Stimulated activated naive CD8-positive, alpha-beta T cell treated with anti-CD3 and anti-CD28 coated beads, Interleukin-15, Interleukin-2, amounts not matched to agents 100 U/mL and 50 U/mL, for 24 hours (primary cell): ENCODE data around the gene LCNL1.
"Not testable (repeated sequence)": the region's sequence is repeated elsewhere in the genome, so short reads cannot be mapped to it uniquely, and the experiment has no call there.

Experiments
- ATAC-seq: fragments of 150-1000 bp; cut with Tn5 transposase; one replicate; pipeline ENCODE4 v1.10.0; 2021
- DNase-seq: peaks from one replicate; pipeline ENCODE4 v3.0.0; 2021

The LCNL1 gene

GRCh38 chr9:137027369-137028262 lies 44.8 kb downstream of the LCNL1 start, which contains the start of gene ABCA2:
ABCA2 (minus strand) TSS chr9:137028237; CDS start chr9:137028140, 97 bp downstream.
- no peak for DNase-seq

GRCh38 chr9:137028263-137029057 lies 45.7 kb downstream of the LCNL1 start:
- DNase-seq (peak; percentile 76), ATAC-seq (peak; percentile 35)

More at GRCh38 chr9:137027369-137028262, 44.8 kb downstream of the LCNL1 start, which contains the start of gene ABCA2:
- ATAC-seq = no peak

GRCh38 chr9:137029058-137029936 lies 46.5 kb downstream of the LCNL1 start:
- DNase-seq (peak; percentile 90), ATAC-seq (peak; percentile 53)

- DNase-seq = no peak
These were observed 47.2 kb downstream of the LCNL1 start for GRCh38 chr9:137030006-137030405.

DNA sequence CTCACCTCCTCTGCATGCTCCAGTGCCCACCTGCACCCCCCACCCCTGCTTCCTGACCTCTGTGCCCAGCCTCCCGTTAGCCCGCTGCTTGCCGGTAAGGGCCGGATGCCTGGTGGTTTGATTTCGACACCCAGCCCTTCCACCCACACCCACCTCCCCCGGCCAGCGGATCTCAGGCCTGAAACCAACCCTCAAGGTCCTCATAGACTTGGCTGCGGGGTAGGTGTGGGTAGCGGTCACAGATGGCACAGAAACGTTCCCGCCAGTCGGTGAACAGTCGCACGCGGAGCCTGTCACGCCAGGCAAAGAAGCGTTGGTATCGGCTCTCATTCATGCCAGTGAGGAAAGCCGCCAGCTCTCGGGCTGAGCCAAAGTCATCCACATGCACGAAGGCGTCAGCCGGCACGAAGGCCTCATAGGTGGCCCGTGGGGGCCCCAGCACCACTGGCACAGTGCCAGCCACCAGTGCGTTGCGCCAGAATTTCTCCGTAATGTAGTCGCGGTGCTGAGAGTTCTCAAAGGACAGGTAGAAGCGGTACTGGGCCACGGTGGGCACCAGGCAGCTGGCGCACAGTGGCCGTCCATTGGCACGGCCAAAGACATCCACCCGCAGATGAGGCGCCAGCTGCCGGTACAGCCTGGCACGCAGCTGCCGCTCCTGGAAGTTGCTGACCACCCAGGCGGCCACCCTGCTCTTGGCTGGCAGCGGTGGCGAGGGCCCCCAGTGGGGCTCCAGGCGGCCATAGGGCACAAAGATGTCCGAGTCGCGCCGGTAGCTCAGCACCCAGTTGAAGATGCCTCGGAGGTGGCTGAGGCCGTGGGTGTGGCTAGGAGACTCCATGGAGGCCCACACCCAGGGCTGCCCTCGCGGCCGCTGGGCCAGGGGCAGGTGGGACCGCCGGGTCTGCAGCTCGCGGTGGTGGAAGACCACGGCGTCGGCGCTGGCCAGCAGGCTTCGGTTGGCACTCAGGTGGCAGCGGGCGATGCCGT lies 48.0 kb downstream of the LCNL1 start:
- no peak for ATAC-seq
- DNase-seq = peak; percentile 64

More at GRCh38 chr9:137030006-137030405, 47.2 kb downstream of the LCNL1 start:
- no peak for ATAC-seq

GRCh38 chr9:137031904-137032640 lies 49.3 kb downstream of the LCNL1 start, which contains the start of gene FUT7:
FUT7 (minus strand) TSS chr9:137032088; CDS start chr9:137031991, 97 bp downstream.
- peak; percentile 35 for DNase-seq
- no peak for ATAC-seq

- DNase-seq = peak; percentile 30
- no peak for ATAC-seq
These were observed 50.1 kb downstream of the LCNL1 start for GRCh38 chr9:137032858-137033257.

DNA sequence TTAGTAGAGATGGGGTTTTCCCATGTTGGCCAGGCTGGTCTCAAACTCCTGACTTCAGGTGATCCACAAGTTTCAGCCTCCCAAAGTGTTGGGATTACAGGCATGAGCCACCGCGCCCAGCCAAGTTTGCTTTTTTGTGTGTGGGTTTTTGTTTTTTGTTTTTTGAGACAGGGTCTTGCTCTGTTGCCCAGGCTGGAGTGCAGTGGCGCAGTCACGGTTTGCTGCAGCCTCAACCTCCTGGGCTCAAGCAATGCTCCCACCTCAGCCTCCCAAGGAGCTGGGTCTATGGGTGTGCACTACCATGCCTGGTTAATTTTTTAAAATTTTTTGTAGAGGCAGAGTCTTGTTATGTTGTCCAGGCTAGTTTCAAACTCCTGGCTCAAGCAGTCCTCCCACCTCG lies 50.7 kb downstream of the LCNL1 start:
- DNase-seq = not testable (repeated sequence)

DNA sequence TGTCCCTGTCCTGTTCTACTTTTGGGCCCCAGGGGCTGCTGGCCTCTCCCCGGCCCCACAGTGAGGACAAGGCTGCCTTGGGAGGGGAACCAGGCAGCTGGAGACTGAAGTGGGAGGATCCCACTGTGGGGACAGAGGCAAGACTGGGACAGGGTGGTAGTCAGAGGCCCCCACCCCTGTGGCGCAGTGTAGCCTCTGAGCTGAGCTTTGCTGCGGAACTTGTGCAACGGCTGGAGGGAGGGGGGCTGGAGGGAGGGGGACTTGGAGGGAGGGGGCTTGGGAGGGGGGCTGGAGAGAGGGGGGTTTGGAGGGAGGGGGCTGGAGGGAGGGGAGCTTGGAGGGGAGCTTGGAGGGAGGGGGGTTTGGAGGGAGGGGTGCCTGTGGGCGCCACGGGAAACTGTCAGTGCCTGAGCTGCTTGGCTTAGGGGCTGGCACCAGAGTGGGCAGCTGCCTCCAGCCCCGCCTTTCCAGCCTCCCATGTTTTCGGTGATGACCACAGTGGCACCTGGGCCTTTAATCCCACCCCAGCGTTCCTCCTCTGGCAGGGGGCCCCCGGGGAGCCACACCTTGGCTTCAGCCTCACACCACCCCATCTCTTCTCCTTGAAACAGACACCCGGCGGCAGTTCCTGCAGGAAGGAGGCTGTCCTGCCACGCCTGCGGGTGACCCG lies 51.4 kb downstream of the LCNL1 start:
- ATAC-seq (no peak), DNase-seq (no peak)

More for the DNA sequence above, 50.7 kb downstream of the LCNL1 start:
- ATAC-seq = not testable (repeated sequence)

DNA sequence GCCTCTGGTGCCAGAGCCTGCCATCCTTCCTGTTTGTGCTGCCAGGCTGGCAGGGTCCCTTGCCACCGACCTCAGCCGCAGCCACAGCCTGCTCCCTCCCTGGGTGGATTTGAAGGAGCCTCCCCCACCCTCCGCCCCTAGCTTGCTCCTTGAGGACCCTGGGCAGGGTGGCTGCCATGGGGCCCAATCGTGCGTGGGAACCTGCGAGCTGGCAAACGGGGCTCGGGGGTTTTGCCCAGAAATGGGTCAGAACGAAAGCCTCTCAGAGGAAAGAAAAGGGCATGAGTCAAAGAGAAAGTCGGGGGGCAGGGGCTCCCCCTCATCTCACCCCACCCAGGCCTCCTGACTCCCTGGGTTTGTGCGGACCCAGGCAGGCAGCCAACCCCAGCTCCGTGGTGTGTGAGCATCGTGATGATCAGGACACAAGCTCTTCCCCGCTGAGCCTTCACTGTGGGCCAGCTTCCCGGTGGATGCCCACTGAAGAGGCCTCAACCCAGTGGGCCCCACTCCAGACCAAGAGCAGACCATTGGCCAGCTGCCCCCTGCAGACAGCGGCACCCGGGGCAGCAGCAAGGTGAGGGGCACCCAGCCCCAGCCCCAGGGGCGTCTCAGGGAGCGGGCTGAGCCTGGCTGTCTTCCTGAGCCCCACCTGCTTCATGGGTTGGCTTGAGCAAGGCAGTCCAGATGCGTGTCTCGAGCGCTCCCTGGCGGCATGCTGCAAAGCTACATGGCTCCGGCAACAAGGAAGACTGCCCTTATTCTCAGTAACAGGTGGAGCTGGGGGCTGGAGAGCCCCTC lies 52.1 kb downstream of the LCNL1 start:
- DNase-seq = peak; percentile 93
- peak; percentile 81 for ATAC-seq
